Measurements from ENCODE around the gene ARF6. TPM values are rescaled to one million over a fixed set of nuclear protein-coding genes. Genes with fewer than 3 reads are reported as not detected.

ARF6 gene
- total RNA-seq, 1 experiment from 2014 or later: 88.8 TPM

GRCh38 chr14:49870908-49871307, 22.0 kb upstream of the ARF6 start:
- Histone ChIP-seq H3K4me1 (ENCODE audit: control insufficient read depth in 1 of 2, insufficient read depth in 2 of 2, low read length in 2 of 2) (peaks cover 25 to 54% of the 10 kb centered on the region in 2 experiments), H2AFZ (ENCODE audit: low read depth, low read length, poor library complexity, severe bottlenecking) (peak overlapping the region; percentile 47), H3K9ac (ENCODE audit: low read length) (no peak overlapping the region), H3K9me3 (ENCODE audit: control insufficient read depth in 1 of 2, insufficient read depth in 1 of 2, low read depth in 1 of 2, low read length in 2 of 2) (no peaks in the 10 kb centered on the region), H3K79me2 (ENCODE audit: insufficient read depth, low read length) (no peaks in the 10 kb centered on the region), H3K36me3 (ENCODE audit: control insufficient read depth in 1 of 2, insufficient read depth in 2 of 2, low read length in 2 of 2) (no peaks in the 10 kb centered on the region), H3K9me2 (ENCODE audit: insufficient read depth) (no peaks in the 10 kb centered on the region), H4K20me1 (ENCODE audit: insufficient read depth) (no peaks in the 10 kb centered on the region), H3K27ac (ENCODE audit: low read depth, low read length) (no peak overlapping the region), H3K4me3 (replicated peaks in 1 of 2; ENCODE audit: low read depth in 1 of 2, low read length in 2 of 2) (no peak overlapping the region), H3K27me3 (ENCODE audit: insufficient read depth, low read length) (no peaks in the 10 kb centered on the region), H3K4me2 (ENCODE audit: low read length) (no peak overlapping the region)
- no TSS peak for BruUV-seq (replicated peaks)
- intact Hi-C loops (cut with micrococcal nuclease): no loop called here
- TF ChIP-seq CBX3 (IDR thresholded peaks at IDR 0.05; ENCODE audit: low read depth) (no peak), POLR2AphosphoS5 (IDR thresholded peaks at IDR 0.05; ENCODE audit: low read depth, low read length) (no peak), POLR2A (IDR thresholded peaks at IDR 0.05; ENCODE audit: borderline replicate concordance, extremely low read depth, insufficient read depth, insufficient read length) (no peak), EZH2 (IDR thresholded peaks at IDR 0.05) (no peak), CTCF (IDR thresholded peaks at IDR 0.05 in 2 of 3, conservative IDR thresholded peaks at IDR 0.05 in 1 of 3; ENCODE audit: borderline replicate concordance in 1 of 3, insufficient read depth in 1 of 3, low read depth in 2 of 3, low read length in 2 of 3) (no peak), EGR1 (IDR thresholded peaks at IDR 0.05; ENCODE audit: low read depth) (no peak), ZBTB33 (IDR thresholded peaks at IDR 0.05; ENCODE audit: extremely low read depth, insufficient replicate concordance, low read length) (no peak), RAD21 (IDR thresholded peaks at IDR 0.05; ENCODE audit: low read depth) (no peak), ZFX (IDR thresholded peaks at IDR 0.05) (no peak)
- POLR2A ChIA-PET: interaction anchor here (0.7 kb wide), 1 partner anchor 8 kb away, joined by 3 read pairs; no protein-coding TSS in a partner anchor
- RAD21 ChIA-PET (ENCODE audit: low non-redundant PET in 1 of 2, low total read pairs in 2 of 2, uncharacterized antibody in 2 of 2, unreplicated experiment in 2 of 2): no interaction called here
- CTCF ChIA-PET: interaction anchor here (0.6 to 2.2 kb wide), 3 partner anchors 9 to 210 kb away, joined by 3 to 6 read pairs (median 4); no protein-coding TSS in a partner anchor
- no peak for ATAC-seq
- no peak for DNase-seq (ENCODE audit: low read depth, low spot score)

Data from HCT116 (cell line).